Mesenteric fat pad (tissue), 1 donor: ENCODE data around the gene CPT2. TPM values are rescaled to one million over a fixed set of nuclear protein-coding genes. Genes with fewer than 3 reads are reported as not detected.

Experiments
- DNase-seq: peaks from one replicate; pipeline ENCODE4 v3.0.0-alpha.2; 2020; ENCODE audit warnings: low spot score
- total RNA-seq: library from RNA; stranded (reverse); fragmentation: NEBNext Ultra II Directional; extraction: Animal tissue kit (Norgen Biotek cat#: 25700); gene quantifications from one replicate; pipeline ENCODE4 v1.2.1, GENCODE V29; 2021
- donor health status: DM: yes; HTN: yes; CAD: no.

Gene CPT2
- total RNA-seq, 1 donor from 2014 or later: 17.5 TPM

GRCh38 chr1:53214376-53214940 is 17.8 kb downstream of the CPT2 start:
- DNase-seq: no peak

GRCh38 chr1:53218201-53218600 is 21.6 kb downstream of the CPT2 start:
- no peak for DNase-seq

GRCh38 chr1:53219711-53220110 is 23.1 kb downstream of the CPT2 start:
- no peak for DNase-seq

- peak; percentile 99 for DNase-seq
Observed at GRCh38 chr1:53220171-53220961, 23.7 kb downstream of the CPT2 start, which contains the start of gene CZIB. Gene CZIB (minus strand): TSS chr1:53220634. CDS start chr1:53220575, 59 bp downstream.

GRCh38 chr1:53220962-53221286 is 24.3 kb downstream of the CPT2 start:
- DNase-seq: no peak

- DNase-seq: no peak
Observed at GRCh38 chr1:53237638-53238037, 41.0 kb downstream of the CPT2 start.

GRCh38 chr1:53238197-53239155 is 41.9 kb downstream of the CPT2 start, which contains the start of gene MAGOH:
Gene MAGOH (minus strand): TSS chr1:53238518. CDS start chr1:53238448, 70 bp downstream.
- peak; percentile 98 for DNase-seq

- no peak for DNase-seq
Observed at GRCh38 chr1:53241828-53242227, 45.2 kb downstream of the CPT2 start.

- DNase-seq: no peak
Observed at GRCh38 chr1:53242381-53242780, 45.8 kb downstream of the CPT2 start.

GRCh38 chr1:53244141-53244540 is 47.5 kb downstream of the CPT2 start:
- no peak for DNase-seq

- DNase-seq: no peak
Observed at GRCh38 chr1:53246261-53247134, 49.9 kb downstream of the CPT2 start.

GRCh38 chr1:53249706-53250105 is 53.1 kb downstream of the CPT2 start:
- no peak for DNase-seq

- no peak for DNase-seq
Observed at GRCh38 chr1:53250325-53250724, 53.7 kb downstream of the CPT2 start.

GRCh38 chr1:53254011-53254640 is 57.5 kb downstream of the CPT2 start:
- no peak for DNase-seq

- DNase-seq: no peak
Observed at GRCh38 chr1:53255031-53255430, 58.4 kb downstream of the CPT2 start.

- DNase-seq: no peak
Observed at GRCh38 chr1:53256511-53257453, 60.2 kb downstream of the CPT2 start.

GRCh38 chr1:53257454-53258081 is 60.9 kb downstream of the CPT2 start:
- no peak for DNase-seq

GRCh38 chr1:53258216-53258615 is 61.6 kb downstream of the CPT2 start:
- no peak for DNase-seq

GRCh38 chr1:53259932-53260331 is 63.3 kb downstream of the CPT2 start:
- no peak for DNase-seq
